ENCODE results near the gene BSCL2. TPM values are rescaled to one million over a fixed set of nuclear protein-coding genes. Genes with fewer than 3 reads are reported as not detected.

Gene BSCL2
- total RNA-seq, 4 donors from 2014 or later, result 25.4 to 68.2 (median 45.1) TPM

GRCh38 chr11:62721994-62722393 is 14.8 kb upstream of the BSCL2 start:
- 66 to 67% methylated on average over 7 of the region's 7 CpGs for WGBS, 2 donors
- H3K4me3 ChIP-seq (ENCODE audit: low read depth, poor library complexity, severe bottlenecking), result no peak overlapping the region
- TF ChIP-seq, protein P1, sequence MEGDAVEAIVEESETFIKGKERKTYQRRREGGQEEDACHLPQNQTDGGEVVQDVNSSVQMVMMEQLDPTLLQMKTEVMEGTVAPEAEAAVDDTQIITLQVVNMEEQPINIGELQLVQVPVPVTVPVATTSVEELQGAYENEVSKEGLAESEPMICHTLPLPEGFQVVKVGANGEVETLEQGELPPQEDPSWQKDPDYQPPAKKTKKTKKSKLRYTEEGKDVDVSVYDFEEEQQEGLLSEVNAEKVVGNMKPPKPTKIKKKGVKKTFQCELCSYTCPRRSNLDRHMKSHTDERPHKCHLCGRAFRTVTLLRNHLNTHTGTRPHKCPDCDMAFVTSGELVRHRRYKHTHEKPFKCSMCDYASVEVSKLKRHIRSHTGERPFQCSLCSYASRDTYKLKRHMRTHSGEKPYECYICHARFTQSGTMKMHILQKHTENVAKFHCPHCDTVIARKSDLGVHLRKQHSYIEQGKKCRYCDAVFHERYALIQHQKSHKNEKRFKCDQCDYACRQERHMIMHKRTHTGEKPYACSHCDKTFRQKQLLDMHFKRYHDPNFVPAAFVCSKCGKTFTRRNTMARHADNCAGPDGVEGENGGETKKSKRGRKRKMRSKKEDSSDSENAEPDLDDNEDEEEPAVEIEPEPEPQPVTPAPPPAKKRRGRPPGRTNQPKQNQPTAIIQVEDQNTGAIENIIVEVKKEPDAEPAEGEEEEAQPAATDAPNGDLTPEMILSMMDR (IDR thresholded peaks at IDR 0.05), result no peak
- no peak for TF ChIP-seq POLR2A (IDR thresholded peaks at IDR 0.05)
- intact Hi-C loops (cut with DNase I; ENCODE audit: low total_unique reads), result no loop called here
- DNase-seq (ENCODE audit: low spot score in 2 of 2), result no peak

- TF ChIP-seq, protein P1 (IDR thresholded peaks at IDR 0.05), result no peak
- TF ChIP-seq POLR2A (IDR thresholded peaks at IDR 0.05), result no peak
- WGBS, 2 donors, result 73 to 88% methylated on average over 2 of the region's 2 CpGs
Measured at GRCh38 chr11:62719302-62719978, 12.2 kb upstream of the BSCL2 start.

DNA sequence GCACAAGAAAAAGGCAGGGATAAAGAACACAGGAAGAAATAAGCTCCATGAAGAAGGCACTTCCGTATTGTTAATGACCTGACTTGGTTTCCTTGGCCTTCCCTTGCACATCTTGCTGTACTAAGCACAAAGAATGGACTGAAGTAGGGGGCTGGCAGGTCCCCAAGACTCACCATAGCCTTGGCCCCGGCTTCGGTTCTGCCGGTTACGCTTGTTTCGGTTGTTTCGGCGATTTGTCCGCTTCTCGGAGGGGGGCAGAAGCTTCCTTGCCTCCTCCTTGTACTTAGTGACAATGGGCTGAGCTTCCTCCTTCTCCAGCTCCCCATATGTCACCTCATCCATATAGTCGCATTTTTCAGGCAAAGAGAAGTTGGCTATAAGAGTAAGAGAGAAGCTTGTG is 9.6 kb upstream of the BSCL2 start:
- no peak for DNase-seq (ENCODE audit: low spot score in 2 of 2)
- intact Hi-C loops (cut with DNase I; ENCODE audit: low total_unique reads), result no loop called here

More at GRCh38 chr11:62719302-62719978, 12.2 kb upstream of the BSCL2 start:
- no peak overlapping the region for H3K4me3 ChIP-seq (ENCODE audit: low read depth, poor library complexity, severe bottlenecking)
- no peak for DNase-seq (ENCODE audit: low spot score in 2 of 2)
- intact Hi-C loops (cut with DNase I; ENCODE audit: low total_unique reads), result no loop called here

GRCh38 chr11:62716206-62716605 is 9.0 kb upstream of the BSCL2 start:
- no peak for DNase-seq (ENCODE audit: low spot score in 2 of 2)
- TF ChIP-seq, protein P1 (IDR thresholded peaks at IDR 0.05), result no peak
- no peak for TF ChIP-seq POLR2A (IDR thresholded peaks at IDR 0.05)
- H3K4me3 ChIP-seq (ENCODE audit: low read depth, poor library complexity, severe bottlenecking), result no peak overlapping the region
- 85 to 88% methylated on average over 5 of the region's 5 CpGs for WGBS, 2 donors
- intact Hi-C loops (cut with DNase I; ENCODE audit: low total_unique reads), result no loop called here

More for the DNA sequence above, 9.6 kb upstream of the BSCL2 start:
- TF ChIP-seq POLR2A (IDR thresholded peaks at IDR 0.05), result no peak
- TF ChIP-seq, protein P1 (IDR thresholded peaks at IDR 0.05), result no peak
- 72 to 80% methylated on average over 11 of the region's 11 CpGs for WGBS, 2 donors
- no peak overlapping the region for H3K4me3 ChIP-seq (ENCODE audit: low read depth, poor library complexity, severe bottlenecking)

- 81 to 88% methylated on average over 24 of the region's 24 CpGs for WGBS, 2 donors
- no peak for DNase-seq (ENCODE audit: low spot score in 2 of 2)
- TF ChIP-seq, protein P1 (IDR thresholded peaks at IDR 0.05), result no peak
- no peak for TF ChIP-seq POLR2A (IDR thresholded peaks at IDR 0.05)
- intact Hi-C loops (cut with DNase I; ENCODE audit: low total_unique reads), result no loop called here
- no peak overlapping the region for H3K4me3 ChIP-seq (ENCODE audit: low read depth, poor library complexity, severe bottlenecking)
Measured at GRCh38 chr11:62715150-62716130, 8.2 kb upstream of the BSCL2 start.
